CD4-positive, alpha-beta T cell treated with Interleukin-6 for 4 hours (primary cell): ENCODE data around the gene CACNA1D.
"Not testable (repeated sequence)": the region's sequence is repeated elsewhere in the genome, so short reads cannot be mapped to it uniquely, and the experiment has no call there.

Source experiments
- DNase-seq: peaks from one replicate; pipeline ENCODE4 v3.0.0-alpha.2; 2020; ENCODE audit warnings: mixed read lengths

Gene CACNA1D

GRCh38 chr3:53530205-53530604, 35.8 kb downstream of the CACNA1D start:
- DNase-seq = no peak

DNA sequence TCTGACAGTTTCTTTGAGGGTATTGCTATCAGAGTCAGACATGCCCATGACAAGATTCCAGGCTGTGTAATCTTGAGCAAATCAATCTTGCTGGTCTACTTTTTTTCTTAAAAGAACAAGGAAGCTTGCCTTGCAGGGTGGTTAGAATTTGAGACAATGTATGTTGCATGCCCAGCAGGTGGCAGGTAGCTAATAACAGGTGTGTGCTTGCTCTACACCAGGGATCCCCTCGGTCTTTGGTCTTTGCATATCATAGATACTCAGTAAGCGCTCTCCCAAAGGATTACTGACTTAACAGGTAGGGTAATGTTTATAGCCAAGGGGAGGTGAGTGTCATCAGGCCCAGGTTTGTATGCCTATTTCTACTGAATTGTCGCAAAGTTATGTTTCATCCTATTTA, 37.3 kb downstream of the CACNA1D start:
- no peak for DNase-seq

DNA sequence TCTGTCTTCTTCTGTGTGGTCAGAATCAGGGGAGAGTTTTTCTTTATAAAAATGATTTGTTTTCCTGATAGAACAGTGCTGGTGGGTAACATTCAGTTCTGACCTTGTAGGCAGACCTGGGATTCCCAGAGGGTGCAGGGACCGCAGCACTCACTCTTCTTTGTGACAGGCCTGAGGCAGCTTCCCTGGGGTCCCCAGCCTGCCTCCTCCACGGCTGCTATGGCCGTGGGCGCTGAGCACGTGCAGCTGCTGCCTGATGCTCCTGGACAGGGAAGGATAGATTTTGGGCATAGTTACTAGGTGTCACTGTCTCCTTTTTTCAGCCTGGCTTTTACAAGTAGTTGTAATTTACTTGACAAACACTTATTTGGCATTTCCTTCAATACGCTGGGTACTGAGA, 39.1 kb downstream of the CACNA1D start:
- DNase-seq = no peak

DNA sequence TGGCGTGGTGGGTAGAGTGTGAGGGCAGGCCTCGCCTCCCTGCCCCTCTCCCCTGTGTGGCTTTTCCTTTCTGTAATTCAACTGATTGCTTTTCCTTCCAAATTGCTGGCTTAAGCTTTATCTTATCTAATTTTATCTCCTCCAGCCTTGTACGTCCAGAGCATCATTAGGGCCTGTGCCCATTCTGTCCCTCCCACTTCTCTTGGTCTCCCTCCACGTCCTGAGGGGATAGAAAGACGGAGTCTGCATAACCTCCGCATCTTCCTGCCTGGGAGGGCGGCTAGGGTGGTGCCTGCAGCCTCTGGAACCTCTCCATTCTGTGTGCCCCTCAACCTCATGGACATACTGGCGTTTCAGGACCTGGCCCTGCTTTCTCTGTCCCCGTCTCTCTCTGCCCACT, 39.8 kb downstream of the CACNA1D start:
- DNase-seq = no peak

- no peak for DNase-seq
Observed at GRCh38 chr3:53534676-53535400, 40.4 kb downstream of the CACNA1D start.

GRCh38 chr3:53536282-53536681, 41.9 kb downstream of the CACNA1D start:
- DNase-seq = no peak

DNA sequence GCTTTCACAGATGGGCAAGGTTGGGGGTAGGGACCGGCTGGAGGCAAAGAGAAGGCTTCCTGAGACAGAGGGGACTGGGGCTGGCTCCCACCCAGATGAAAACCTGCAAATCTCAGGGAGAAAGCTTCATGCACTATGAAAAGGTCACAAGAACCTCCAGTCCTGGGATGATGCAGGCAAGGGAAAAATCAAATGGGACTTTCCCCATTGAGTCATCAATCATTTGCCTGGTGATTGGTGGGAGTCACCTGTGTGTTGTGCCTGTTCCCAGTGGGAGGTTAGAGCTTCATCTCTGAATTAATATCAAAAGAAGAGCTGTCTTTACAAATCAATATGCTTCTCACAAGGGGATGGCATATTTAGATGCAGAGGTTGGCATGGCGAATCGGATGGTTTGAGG, 49.9 kb downstream of the CACNA1D start:
- no peak for DNase-seq

GRCh38 chr3:53545310-53545995, 51.0 kb downstream of the CACNA1D start:
- DNase-seq = no peak

- DNase-seq = no peak
Observed at GRCh38 chr3:53545996-53546359, 51.6 kb downstream of the CACNA1D start.

GRCh38 chr3:53547327-53547726, 52.9 kb downstream of the CACNA1D start:
- no peak for DNase-seq

DNA sequence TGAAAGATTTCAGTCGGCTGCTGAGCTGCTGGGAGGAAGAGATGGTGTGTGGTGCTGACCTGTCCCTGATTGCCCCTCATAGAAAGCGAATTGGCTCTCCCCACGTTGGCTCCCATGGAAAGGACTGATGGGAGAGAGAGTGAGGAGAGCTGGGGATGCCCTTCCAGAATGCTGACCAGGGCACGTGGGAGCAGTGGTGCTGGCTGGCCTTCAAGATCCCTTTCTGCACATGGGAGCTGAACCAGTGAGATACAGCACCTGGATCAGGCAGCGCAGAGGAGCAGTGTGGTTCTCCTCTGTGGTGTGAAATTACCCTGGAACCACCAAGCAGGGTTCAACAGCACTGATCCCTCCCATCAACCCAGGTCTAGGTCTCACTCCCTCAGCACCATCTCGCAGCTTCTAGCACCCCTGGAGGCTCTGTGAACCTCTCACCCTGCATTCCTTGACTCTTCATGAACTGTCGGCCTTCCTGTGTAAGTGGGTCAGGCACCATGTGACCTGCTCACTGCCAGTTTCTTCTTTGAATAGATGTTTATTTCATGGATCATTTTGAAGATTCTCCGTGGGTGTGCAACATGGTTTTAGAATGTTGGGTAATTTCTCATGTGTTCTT, 55.7 kb downstream of the CACNA1D start:
- no peak for DNase-seq

- no peak for DNase-seq
Observed at GRCh38 chr3:53551324-53551723, 56.9 kb downstream of the CACNA1D start.

DNA sequence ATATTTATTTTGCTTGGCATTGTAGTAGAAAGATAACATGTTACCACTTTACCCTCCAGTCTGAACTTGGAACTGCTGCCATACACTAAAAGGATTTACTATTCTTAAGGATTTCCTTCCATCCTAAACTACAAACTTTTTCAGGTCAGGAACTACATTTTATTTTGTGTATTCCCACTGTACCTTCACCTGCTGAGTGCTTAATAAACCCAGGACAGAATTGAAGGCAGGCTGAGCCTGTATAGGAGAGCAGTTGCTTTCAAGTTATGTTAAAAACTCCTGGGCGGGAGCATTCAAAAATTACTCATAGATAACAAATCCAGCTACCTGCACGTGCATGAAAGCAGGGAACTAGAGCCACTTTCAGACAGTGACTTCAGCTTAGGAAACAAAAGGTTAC, 58.3 kb downstream of the CACNA1D start:
- DNase-seq = no peak

DNA sequence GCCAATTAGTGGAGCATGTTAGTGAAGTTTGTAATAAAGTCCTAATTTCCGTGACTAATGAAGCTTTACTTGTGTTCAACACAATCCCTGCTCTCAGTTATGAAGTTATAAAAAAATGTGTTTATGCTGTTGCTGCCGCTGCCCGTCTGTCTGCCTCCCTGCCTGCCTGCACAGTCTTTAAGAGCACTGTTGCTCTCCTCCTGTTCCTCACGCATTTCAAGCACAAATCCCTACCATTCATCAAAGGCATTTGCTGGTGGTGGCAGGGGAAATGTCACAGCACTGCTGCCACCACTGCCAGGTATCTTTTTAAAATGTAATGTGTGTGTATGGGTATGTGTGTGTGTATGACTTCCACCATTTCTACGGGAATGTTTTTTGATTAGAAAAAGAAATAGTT, 58.8 kb downstream of the CACNA1D start:
- no peak for DNase-seq

- DNase-seq = no peak
Observed at GRCh38 chr3:53554559-53555067, 60.2 kb downstream of the CACNA1D start.

- no peak for DNase-seq
Observed at GRCh38 chr3:53555068-53555588, 60.7 kb downstream of the CACNA1D start.

DNA sequence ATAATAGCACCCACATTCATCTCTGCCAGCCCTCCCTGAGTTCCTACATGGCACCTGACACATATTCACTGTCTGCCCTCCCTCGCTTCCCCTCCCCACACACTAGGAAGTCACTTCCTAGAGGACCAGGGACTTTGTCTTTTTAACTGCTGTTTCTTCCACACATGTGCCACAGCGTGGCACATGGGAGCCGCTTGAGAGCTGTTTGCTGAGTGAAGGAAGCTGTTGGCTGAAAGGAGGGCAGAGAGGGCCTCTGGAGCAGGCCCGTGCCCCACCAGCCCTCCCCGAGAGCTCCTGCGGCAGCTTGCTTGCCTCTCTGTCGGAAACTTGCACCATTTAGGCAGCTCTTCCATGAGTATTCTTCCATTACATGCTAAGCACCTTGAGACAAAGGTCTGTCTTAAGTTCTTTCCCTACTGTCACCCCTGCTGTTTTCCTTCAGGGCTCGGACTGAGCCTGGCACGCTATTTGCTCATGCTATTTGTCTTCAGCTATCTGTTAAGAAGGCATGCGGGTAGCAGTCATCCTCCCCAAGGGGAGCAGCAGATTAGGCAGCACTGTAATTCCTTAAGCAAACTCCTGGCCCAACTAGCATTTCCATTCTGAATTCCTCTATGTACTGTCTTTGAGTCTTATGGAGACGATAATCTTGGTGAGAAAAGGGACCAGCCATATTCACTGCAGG, 72.2 kb downstream of the CACNA1D start:
- no peak for DNase-seq

DNA sequence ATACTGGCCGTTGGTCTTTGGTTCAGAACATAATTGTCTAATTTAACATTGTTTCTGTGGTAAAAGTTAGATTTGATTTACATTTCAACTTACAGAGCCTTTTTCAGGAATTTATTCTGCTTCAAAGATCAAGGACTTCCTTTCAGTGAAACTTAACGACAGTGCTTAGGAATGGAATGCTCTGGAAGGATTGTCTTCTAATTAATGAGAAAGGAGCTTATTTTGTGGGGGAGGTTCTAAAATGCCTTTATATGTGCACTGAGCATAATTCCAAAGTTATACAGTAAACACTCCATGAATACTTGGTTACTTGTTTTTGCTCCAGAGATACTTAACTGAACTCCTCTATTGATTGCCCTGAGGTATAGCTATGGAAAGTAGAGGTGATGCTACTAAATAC, 75.7 kb downstream of the CACNA1D start:
- no peak for DNase-seq

DNA sequence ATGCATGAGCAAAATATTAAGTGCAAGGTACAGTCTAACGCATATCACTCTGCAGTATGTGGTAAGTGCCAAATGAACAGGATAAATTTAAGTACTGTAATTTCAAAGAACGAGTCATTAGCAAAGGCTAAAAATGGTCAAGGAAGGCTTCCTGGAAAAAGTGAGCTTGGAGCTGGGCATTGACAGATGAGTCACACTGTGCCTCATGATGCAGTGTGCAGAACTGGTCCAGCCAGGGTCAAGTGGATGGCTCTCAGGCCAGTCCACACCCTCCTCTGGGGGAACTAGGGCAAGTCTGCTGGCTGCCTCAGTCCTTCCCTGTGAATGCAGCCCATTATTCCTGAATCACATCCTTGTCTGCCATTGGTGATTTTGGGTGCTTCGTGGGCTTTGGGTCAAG, 76.3 kb downstream of the CACNA1D start:
- DNase-seq = no peak

- no peak for DNase-seq
Observed at GRCh38 chr3:53571264-53571663, 76.9 kb downstream of the CACNA1D start.

GRCh38 chr3:53572184-53572583, 77.8 kb downstream of the CACNA1D start:
- DNase-seq = not testable (repeated sequence)

- DNase-seq = no peak
Observed at GRCh38 chr3:53577506-53577905, 83.1 kb downstream of the CACNA1D start.

GRCh38 chr3:53579636-53580035, 85.2 kb downstream of the CACNA1D start:
- DNase-seq = no peak
